Chondrocyte (in vitro differentiated cells): ENCODE results near the gene SLC4A5. TPM values are rescaled to one million over a fixed set of nuclear protein-coding genes. Genes with fewer than 3 reads are reported as not detected.

Source experiments
- DNase-seq: peaks from one replicate; pipeline ENCODE4 v3.0.0; 2021; ENCODE audit warnings: mixed read lengths, low spot score
- H3K27ac Mint-ChIP-seq: one replicate; pipeline ENCODE4 v1.8.0; 2021; ENCODE audit warnings: mild to moderate bottlenecking, moderate library complexity, mixed read lengths; ENCODE audit not compliant: unreplicated experiment
- H3K27me3 Mint-ChIP-seq: 2 replicates; pipeline ENCODE4 v1.8.0; 2021; ENCODE audit warnings: low read depth, mixed read lengths
- H3K36me3 Mint-ChIP-seq: 2 replicates; pipeline ENCODE4 v1.8.0; 2021; ENCODE audit warnings: low read depth, mixed read lengths
- H3K4me1 Mint-ChIP-seq: 2 replicates; pipeline ENCODE4 v1.8.0; 2021; ENCODE audit warnings: low read depth, mild to moderate bottlenecking, mixed read lengths
- H3K4me3 Mint-ChIP-seq: one replicate; pipeline ENCODE4 v1.8.0; 2021; ENCODE audit warnings: mild to moderate bottlenecking, moderate library complexity, mixed read lengths; ENCODE audit not compliant: unreplicated experiment
- H3K9me3 Mint-ChIP-seq: 2 replicates; pipeline ENCODE4 v1.8.0; 2021; ENCODE audit warnings: low read depth, mixed read lengths
- CTCF ChIP-seq: fragments of 200-600 bp; sonication (generic); IDR thresholded peaks from 2 replicates; pipeline ENCODE4 v1.5.0; 2021; ENCODE audit warnings: antibody characterized with exemption, mild to moderate bottlenecking, moderate library complexity
- total RNA-seq: library from RNA; stranded (reverse); gene quantifications from 3 replicates; pipeline ENCODE4 v1.2.1, GENCODE V29; 2021

The SLC4A5 gene
- total RNA-seq, 1 donor from 2014 or later = 0.65 TPM

- peaks cover 10% of the 10 kb centered on the region for H3K4me1 Mint-ChIP-seq
- no peaks in the 10 kb centered on the region for H3K27me3 Mint-ChIP-seq
- DNase-seq = no peak
- H3K36me3 Mint-ChIP-seq = peaks cover 3% of the 10 kb centered on the region
- H3K4me3 Mint-ChIP-seq = no peak overlapping the region
- no peak overlapping the region for H3K27ac Mint-ChIP-seq
- no peak for TF ChIP-seq CTCF
- peaks cover 6% of the 10 kb centered on the region for H3K9me3 Mint-ChIP-seq
Observed at GRCh38 chr2:74297950-74298349, 45.3 kb downstream of the SLC4A5 start.

- no peaks in the 10 kb centered on the region for H3K27me3 Mint-ChIP-seq
- DNase-seq = no peak
- peaks cover 16% of the 10 kb centered on the region for H3K4me1 Mint-ChIP-seq
- H3K4me3 Mint-ChIP-seq = no peak overlapping the region
- no peak for TF ChIP-seq CTCF
- H3K36me3 Mint-ChIP-seq = peaks cover 3% of the 10 kb centered on the region
- H3K9me3 Mint-ChIP-seq = peaks cover 6% of the 10 kb centered on the region
- H3K27ac Mint-ChIP-seq = no peak overlapping the region
Observed at GRCh38 chr2:74297391-74297790, 45.8 kb downstream of the SLC4A5 start.

GRCh38 chr2:74293191-74293991 is 49.8 kb downstream of the SLC4A5 start:
- no peak for DNase-seq
- Mint-ChIP-seq H3K4me1 (peaks cover 21% of the 10 kb centered on the region), H3K9me3 (peaks cover 5% of the 10 kb centered on the region), H3K4me3 (no peak overlapping the region), H3K27ac (peak overlapping the region; percentile 55), H3K36me3 (peaks cover 3% of the 10 kb centered on the region), H3K27me3 (peaks cover 2% of the 10 kb centered on the region)
- TF ChIP-seq CTCF = no peak

GRCh38 chr2:74292751-74293150 is 50.5 kb downstream of the SLC4A5 start:
- no peak for DNase-seq
- Mint-ChIP-seq H3K9me3 (no peaks in the 10 kb centered on the region), H3K27me3 (peaks cover 2% of the 10 kb centered on the region), H3K4me3 (no peak overlapping the region), H3K27ac (no peak overlapping the region), H3K4me1 (peaks cover 21% of the 10 kb centered on the region), H3K36me3 (peaks cover 3% of the 10 kb centered on the region)
- TF ChIP-seq CTCF = no peak

- DNase-seq = no peak
- H3K4me3 Mint-ChIP-seq = no peak overlapping the region
- peaks cover 2% of the 10 kb centered on the region for H3K27me3 Mint-ChIP-seq
- no peak for TF ChIP-seq CTCF
- no peaks in the 10 kb centered on the region for H3K9me3 Mint-ChIP-seq
- H3K36me3 Mint-ChIP-seq = peaks cover 3% of the 10 kb centered on the region
- H3K27ac Mint-ChIP-seq = no peak overlapping the region
- H3K4me1 Mint-ChIP-seq = peaks cover 21% of the 10 kb centered on the region
Observed at GRCh38 chr2:74291886-74292621, 51.2 kb downstream of the SLC4A5 start.
